Suprapubic skin (tissue), 4 donors: Measurements from ENCODE around the gene TEX14.

Experiments used
- CTCF ChIP-seq, 2 donors: fragments of 200-600 bp in 1 of 2; fragments of 450-650 bp in 1 of 2; sonication (generic) in 1 of 2; IDR thresholded peaks; one replicate each; pipeline ENCODE4 v1.5.1; 2016 to 2019; ENCODE audit warnings: antibody characterized with exemption in 2 of 2, mild to moderate bottlenecking in 1 of 2, moderate library complexity in 1 of 2
- EP300 ChIP-seq: sonication (generic); formaldehyde crosslinking; IDR thresholded peaks from one replicate; pipeline ENCODE4 v1.6.1; 2017; ENCODE audit warnings: antibody characterized with exemption
- POLR2A ChIP-seq, 2 donors: fragments of 450-650 bp; IDR thresholded peaks; one replicate each; pipeline ENCODE4 v1.6.1; 2017; ENCODE audit warnings: antibody characterized with exemption in 2 of 2, mild to moderate bottlenecking in 2 of 2, moderate library complexity in 2 of 2
- POLR2AphosphoS5 ChIP-seq, 3 donors: sonication (generic); formaldehyde crosslinking; IDR thresholded peaks; one replicate each; pipeline ENCODE4 v1.6.1; 2017; ENCODE audit warnings: antibody characterized with exemption in 3 of 3

- TF ChIP-seq CTCF (IDR thresholded peaks at IDR 0.05) (no peak), POLR2A (IDR thresholded peaks at IDR 0.05) (no peak), POLR2AphosphoS5 (IDR thresholded peaks at IDR 0.05) (no peak), EP300 (no peak)
Observed at GRCh38 chr17:58510075-58510474, 181.8 kb downstream of the TEX14 start.
